Measurements from ENCODE around the gene ALDH7A1. TPM values are rescaled to one million over a fixed set of nuclear protein-coding genes. Genes with fewer than 3 reads are reported as not detected.

ALDH7A1 gene
- total and polyA plus RNA-seq, 12 donors = 19.5 to 65.7 (median 48.4) TPM

GRCh38 chr5:126635585-126635984 lies 40.6 kb upstream of the ALDH7A1 start:
- intact Hi-C loops (cut with DNase I) = no loop called here
- Histone ChIP-seq H3K4me1 (no peaks in the 10 kb centered on the region), H3K36me3 (no peaks in the 10 kb centered on the region), H3K4me3 (no peak overlapping the region), H3K27ac (no peak overlapping the region), H3K27me3 (no peaks in the 10 kb centered on the region), H3K9me3 (no peaks in the 10 kb centered on the region)
- no peak for TF ChIP-seq CTCF (IDR thresholded peaks at IDR 0.05)
- ATAC-seq = no peak
- no peak for DNase-seq
- WGBS, 2 donors = 90 to 96% methylated on average over 3 of the region's 3 CpGs

GRCh38 chr5:126633552-126633951 lies 38.5 kb upstream of the ALDH7A1 start:
- Histone ChIP-seq H3K36me3 (no peaks in the 10 kb centered on the region), H3K4me3 (no peak overlapping the region), H3K27me3 (no peaks in the 10 kb centered on the region), H3K27ac (no peak overlapping the region), H3K9me3 (no peaks in the 10 kb centered on the region), H3K4me1 (no peaks in the 10 kb centered on the region)
- no peak for ATAC-seq
- 92 to 95% methylated on average over 4 of the region's 4 CpGs for WGBS, 2 donors
- intact Hi-C loops (cut with DNase I) = no loop called here
- DNase-seq = no peak
- TF ChIP-seq CTCF (IDR thresholded peaks at IDR 0.05) = no peak

GRCh38 chr5:126631920-126632319 lies 36.9 kb upstream of the ALDH7A1 start:
- intact Hi-C loops (cut with DNase I) = no loop called here
- H3K4me3 ChIP-seq = no peak overlapping the region

GRCh38 chr5:126628102-126628501 lies 33.1 kb upstream of the ALDH7A1 start:
- Histone ChIP-seq H3K4me3 (no peak overlapping the region), H3K36me3 (peaks cover 0 to 50% (median 20%) of the 10 kb centered on the region in 9 donors), H3K4me1 (peaks cover 0 to 14% (median 0%) of the 10 kb centered on the region in 9 donors), H3K27ac (no peak overlapping the region), H3K27me3 (no peaks in the 10 kb centered on the region), H3K9me3 (no peaks in the 10 kb centered on the region)
- intact Hi-C loops (cut with DNase I) = no loop called here
- 95 to 97% methylated on average over 11 of the region's 11 CpGs for WGBS, 2 donors
- ATAC-seq (no peak), DNase-seq (no peak)
- TF ChIP-seq CTCF (IDR thresholded peaks at IDR 0.05) = no peak

More at GRCh38 chr5:126631920-126632319, 36.9 kb upstream of the ALDH7A1 start:
- Histone ChIP-seq H3K36me3 (peaks cover 0 to 13% (median 0%) of the 10 kb centered on the region in 9 donors), H3K9me3 (no peaks in the 10 kb centered on the region), H3K4me1 (no peaks in the 10 kb centered on the region), H3K27ac (no peak overlapping the region), H3K27me3 (no peaks in the 10 kb centered on the region)
- no peak for TF ChIP-seq CTCF (IDR thresholded peaks at IDR 0.05)
- WGBS, 2 donors = 63 to 74% methylated on average over 3 of the region's 3 CpGs
- DNase-seq (no peak), ATAC-seq (no peak)
